Hematopoietic multipotent progenitor cell treated with erythropoietin and hydrocortisone succinate and interleukin-3 and kit ligand, for 17 days (in vitro differentiated cells): Measurements from ENCODE around the gene SOX6.

Source experiments
- DNase-seq: peaks from one replicate; pipeline ENCODE4 v3.0.0-alpha.2; 2015; ENCODE audit warnings: low spot score

SOX6 gene

DNA sequence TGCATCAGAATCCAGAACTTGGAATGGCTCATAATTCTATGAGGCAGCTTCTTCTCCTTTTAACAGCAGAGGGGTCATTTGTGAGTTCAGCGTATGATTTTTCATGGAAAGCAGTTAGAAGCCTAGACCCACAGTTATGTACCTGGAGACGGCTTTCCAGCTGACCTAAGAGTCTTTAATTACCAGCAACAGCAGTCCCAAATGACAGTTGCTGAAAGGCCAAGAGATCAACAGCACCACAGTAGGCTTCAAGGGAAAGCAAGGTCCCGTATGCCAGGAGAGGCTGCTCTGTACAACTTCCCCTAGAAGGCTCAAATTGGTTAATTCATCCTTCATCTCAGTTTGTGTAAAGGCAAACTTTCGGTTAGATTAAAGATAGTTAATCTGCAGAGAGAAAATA lies 363.0 kb downstream of the SOX6 start:
- no peak for DNase-seq

DNA sequence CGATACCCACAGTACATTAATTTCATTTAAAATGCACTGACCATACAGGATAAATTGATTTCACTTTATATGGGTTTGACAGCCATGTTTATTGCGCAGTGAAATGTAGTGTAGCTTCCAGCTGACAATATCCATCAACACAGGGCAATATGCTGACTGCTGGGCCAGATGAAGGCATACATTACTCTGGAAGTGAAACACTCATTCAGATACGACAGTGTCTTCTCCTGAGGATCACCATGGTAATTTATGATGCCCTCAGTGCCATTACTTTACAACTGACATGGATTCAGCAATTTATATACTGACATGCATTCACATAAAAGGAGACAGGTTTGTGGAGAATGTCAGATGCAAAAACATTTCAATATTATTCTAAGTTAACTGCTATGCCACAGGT lies 365.1 kb downstream of the SOX6 start:
- DNase-seq = no peak

DNA sequence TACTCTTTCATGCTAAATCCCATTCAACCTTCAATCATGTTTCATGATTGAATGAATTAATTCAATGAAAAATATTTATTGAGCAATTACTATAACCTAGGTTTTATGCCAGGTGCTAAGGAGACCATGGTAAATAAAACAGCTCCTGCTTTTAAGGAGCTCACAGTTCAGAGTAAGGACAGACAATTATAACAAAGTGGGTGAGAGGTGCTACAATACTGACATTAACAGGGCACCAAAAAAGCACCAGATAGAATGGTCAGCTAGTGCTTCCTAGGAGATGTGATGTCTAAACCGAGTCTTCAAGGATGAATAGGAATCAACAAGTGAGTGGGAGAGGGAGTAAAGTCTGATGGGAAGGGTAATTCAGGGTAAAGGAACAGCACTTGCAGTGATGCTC lies 366.7 kb downstream of the SOX6 start:
- DNase-seq = no peak

DNA sequence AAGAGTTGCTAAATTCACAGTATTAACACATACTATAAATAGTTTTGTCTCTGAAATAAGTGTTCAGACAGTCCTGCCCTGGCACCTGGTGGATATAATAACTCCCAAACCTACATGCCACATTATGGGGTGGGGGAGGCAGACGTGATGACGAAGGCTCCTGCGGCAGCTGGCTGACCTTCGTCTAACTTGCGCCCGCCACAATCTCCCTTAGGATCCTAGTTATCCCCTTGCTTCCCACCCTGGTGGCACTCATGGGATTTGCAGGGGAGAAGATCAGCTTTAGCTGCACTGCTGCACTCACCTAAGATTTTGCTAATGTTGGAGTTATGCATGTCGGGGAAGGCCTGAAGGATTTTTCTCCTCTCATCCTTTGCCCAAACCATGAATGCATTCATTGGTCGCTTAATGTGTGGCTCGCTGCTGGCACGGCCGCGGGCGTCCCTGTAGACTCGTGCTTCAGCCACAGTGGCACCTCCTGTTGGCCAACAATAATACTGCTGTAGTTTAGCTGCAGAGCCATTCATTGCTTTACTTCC lies 367.6 kb downstream of the SOX6 start:
- no peak for DNase-seq

DNA sequence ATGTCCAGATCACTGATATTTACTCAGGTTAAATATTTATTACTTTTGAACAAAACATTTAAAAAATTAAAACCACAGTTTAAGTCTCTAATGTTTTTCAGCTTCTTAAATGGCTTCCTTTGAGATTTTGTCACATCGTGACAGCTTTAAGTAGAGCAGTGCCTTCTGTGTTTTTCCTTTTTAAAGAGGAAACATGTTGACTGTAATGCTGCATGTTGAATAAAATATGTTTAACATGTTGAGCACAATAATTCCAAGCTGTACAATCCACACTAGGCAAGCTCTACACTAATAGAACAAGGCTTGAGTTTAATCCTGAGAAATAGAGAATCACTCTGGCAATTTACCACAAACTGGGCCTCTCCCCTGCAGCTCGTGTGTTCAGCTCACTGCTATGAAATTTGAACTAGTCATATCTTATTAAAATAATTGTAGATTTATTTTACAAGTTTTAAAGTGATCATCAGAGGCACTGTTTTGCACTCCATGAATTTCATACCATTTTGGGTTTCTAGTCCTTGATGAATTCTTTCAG lies 368.3 kb downstream of the SOX6 start:
- DNase-seq = no peak

DNA sequence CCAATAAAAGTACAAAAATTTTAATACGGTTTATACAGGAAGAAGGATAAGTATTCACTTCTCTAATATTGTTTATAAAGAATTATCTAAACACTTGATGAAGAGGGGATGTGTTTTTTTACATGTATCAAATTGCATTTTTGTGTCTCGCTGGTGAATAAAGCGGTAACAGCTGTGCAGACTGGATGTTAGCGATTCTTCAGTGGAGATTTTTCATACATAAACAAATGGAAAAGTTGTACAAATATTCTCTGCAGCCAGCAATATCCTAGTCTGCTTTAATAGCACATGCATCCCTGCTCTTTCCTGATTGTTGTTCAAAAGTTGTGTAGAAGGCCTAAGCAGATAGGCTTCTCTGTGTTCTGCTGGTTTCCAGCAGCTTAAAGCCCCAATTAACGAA lies 369.3 kb downstream of the SOX6 start:
- DNase-seq = no peak

DNA sequence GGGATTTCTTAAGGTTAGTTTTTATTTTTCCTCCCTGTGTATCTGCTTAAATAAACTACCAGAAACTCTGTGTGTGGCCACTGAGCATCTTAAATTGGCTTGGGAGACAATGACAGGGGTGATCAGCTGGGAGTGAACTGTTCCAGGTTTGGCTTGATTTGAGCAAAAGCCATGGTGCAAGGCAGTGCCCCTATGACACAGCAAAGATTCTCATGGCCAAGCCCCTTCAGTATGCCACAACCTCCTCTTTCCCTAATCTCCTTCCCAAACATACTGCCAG lies 370.5 kb downstream of the SOX6 start:
- no peak for DNase-seq

DNA sequence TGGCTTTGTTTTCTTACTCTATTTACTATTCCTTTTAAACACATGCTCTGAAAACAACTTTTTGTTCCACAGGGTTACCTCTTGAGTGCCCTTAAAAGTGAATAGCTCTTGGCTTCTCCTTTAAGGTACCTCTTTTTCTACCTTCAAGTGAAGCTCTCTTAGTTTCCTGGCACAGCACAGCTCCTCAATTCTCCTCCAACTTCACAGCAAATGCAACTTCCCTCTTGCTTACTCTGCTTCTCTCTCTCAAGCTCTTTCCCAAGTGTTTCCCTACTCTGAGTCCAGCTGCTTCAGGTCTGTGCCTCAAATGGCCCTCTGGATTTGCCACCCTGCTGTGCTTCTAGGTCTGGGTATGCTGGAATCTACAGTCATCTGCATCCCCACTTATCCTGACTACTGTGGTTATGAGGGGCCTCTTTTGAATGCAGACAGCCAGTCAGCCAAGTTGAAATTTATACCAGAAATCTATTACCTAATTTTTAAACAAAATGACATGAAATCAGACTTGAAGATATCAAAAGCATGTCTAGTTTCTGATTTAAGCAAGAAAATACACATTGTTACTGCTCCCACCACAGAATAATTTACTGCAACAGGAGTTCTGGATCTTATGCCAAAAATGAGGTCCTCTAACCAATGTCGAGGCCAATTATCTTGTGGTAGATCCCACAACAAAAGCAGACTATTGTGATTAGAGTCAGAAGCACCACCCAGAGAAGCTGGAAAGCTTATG lies 371.1 kb downstream of the SOX6 start:
- DNase-seq = no peak

DNA sequence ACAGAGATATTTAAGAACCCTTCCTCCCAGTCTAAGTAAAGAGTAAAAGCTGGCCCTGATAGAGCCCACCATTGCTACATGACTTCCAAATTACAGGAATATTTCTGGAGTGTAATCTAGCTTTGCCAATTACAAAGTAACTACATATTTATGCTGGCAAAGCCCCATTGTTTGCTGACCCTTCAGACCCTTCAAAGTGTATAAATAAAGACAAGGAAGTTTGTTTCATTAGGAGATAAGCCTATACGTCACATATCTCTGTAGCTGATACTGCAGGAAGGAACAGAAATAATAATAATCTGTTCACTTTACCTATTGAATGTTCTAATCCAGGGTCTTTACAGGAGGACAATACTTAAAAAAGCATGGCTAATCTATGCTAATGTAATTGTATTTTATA lies 375.1 kb downstream of the SOX6 start:
- DNase-seq = no peak

DNA sequence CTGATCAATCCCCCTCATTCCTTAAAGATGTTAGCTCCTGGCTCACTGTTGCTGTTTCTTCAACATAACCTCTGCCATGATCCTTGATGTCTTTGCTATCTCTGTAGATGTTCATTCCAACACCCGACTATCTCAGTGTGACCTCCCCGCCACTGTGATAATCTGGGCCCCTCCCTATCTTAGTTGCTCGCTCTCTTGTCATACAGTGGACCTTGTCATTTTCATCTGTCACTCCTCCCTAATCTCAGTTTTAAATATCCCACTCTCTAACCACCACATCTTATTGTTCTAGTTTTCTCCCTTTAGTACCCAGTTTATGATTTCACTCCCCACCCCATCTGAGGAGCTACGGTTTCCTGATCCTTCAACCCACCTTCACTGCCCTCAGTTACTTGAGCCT lies 379.2 kb downstream of the SOX6 start:
- DNase-seq = no peak

DNA sequence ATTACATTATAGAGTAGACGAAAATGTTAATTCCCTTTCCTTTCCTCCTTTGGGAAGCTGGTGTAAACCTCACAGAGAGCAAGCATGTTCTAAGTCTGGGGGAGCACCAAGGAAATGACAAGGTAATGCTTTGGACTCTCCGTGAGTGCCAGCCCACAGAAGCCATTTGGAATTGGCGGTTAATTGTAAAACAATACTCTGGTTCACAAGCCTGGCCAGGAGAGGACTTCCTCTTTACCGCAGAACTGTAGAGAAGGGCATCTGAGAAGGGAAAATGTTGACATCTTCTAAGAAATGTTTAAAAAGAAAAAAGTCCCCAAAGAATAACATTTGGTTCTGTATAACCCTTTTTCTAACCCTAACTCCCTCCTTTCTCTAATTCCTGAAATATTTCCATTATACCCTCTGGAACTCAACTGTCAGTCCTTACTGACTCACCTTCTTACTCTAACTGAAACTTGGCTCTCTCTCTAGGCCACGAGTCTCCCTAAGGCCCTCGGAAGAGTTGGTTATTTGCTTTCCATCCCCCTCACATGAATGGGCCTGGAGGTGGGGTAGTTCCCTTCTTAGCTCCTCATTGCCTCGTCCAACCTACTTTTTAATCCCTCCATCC lies 379.8 kb downstream of the SOX6 start:
- DNase-seq = no peak

DNA sequence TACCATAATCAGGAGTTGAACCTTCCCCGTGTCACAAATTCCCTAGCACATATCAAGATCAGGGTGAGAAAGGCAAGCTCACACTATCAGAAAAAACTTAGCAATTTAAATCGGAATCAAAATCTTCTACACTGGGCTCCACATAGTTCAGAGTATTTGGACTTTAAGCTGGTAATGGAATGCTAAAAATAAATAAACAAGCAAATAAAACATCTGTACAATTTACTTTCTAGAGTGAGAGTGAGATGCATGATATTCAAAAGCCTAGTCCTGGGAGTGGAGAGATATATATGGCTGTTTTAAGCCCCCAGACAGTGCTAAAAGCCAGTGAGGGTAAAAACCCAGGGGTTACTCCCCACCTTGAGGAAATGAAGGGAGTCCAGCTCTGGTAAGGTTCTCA lies 380.6 kb downstream of the SOX6 start:
- DNase-seq = no peak

DNA sequence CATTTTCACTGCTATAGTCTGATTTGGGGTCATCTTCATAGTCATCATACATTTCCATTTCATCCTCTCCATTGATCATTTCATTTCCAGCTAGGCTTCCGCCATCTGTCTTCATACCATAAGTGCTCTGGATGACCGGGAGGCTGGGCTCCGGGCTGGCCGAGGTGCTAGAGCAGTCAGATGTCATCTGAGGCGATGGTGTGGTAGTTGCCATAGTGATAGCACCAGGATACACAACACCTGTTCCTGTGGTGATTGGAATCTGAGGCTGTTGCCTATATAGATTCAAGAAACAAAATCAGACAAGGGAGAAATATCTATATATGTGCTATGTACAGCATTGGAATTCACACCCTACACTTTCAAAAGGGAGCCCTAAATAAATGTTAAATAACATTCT lies 383.5 kb downstream of the SOX6 start:
- DNase-seq = no peak

DNA sequence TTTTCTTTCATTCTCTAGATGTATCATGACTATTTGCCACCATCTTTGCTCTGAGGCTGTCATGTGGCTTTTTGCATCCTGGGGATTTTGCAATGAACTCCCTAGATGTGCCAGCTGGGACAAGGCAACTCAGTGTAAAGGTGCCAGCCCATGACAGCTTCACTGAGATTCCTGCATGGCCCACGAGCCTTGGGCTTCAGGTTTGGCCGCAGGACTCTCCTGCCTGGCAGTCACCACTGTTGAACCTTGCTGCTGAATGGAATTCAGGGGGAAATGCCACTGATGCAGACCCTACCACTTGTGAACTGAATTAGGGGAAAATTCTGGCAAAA lies 385.2 kb downstream of the SOX6 start:
- no peak for DNase-seq

DNA sequence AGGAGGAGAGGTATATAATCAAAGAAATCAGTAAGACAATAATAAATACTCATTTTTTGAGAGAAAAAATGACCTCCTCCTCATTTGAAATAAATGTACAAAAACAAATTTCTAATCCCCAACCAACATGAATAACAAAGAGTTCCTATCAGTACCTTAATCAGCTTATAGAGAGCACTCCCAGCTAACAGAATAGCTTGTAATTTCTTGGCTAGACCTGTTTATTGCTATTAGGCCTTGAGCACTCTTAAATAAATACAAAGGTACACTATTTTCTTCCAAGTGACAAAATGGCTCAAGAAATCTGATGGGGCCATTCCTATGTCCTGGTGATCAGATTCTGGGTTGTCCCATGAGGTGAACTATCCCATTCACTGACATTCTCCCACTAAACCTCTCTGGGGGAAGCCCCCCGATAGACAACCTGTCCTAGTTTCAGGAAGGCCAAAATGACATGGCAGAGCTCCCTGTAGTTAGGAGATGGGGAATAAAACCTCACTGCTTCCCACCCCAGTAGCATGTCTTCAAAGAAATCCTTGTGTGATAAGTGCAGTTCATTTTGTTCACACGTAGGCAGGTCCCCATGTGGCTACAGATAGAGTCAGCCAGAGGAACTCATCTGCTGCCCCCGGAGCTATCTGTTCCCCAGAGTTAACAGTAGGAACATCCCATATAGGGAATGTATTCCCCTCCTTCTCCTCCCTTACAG lies 385.7 kb downstream of the SOX6 start:
- no peak for DNase-seq

DNA sequence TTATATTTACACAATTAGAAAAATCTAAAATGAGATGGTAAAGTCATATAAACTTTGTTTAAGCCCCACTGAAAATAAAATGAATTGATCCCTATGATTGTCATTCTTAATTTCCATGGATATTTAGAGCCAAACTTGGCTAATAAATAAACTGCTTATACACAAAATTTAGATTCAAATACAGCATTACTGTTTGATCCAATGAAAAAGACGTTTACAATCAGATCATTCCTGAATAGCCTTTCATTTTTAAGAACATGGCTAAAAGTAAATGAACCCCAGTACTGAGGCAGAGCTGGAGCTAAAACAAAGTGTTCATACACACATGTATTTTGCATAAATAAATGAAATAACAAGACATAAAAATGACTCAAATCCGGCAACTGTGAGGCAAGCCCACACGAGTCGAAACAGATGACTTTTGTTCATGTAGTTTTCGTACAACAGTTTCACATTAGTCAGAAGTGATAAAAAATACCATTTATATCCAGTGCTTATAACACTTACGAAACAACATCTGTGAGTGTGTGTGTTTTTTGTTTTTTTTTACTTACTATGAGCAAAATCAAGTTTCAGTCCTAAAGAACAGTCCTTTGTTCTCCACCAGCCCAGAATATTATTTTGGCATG lies 386.5 kb downstream of the SOX6 start:
- DNase-seq = no peak

DNA sequence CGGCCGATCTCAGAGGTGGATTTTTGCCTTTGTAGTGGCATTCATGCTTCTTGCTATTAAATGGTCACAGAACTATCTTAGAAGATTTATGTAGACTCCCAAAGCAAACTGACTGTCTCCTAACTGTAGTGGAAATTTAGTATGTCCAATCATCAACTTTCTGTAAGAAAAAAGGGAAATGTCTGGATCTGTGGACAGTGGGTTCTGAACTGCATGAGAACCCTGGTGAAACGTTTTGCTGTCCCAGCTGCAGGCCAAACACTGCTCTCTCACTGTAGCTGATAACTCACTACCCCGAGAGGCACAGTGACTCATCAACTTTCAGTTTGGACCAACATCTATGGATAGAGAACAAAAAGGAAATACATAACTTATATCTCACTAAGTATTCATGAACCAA lies 387.1 kb downstream of the SOX6 start:
- peak; percentile 87 for DNase-seq

DNA sequence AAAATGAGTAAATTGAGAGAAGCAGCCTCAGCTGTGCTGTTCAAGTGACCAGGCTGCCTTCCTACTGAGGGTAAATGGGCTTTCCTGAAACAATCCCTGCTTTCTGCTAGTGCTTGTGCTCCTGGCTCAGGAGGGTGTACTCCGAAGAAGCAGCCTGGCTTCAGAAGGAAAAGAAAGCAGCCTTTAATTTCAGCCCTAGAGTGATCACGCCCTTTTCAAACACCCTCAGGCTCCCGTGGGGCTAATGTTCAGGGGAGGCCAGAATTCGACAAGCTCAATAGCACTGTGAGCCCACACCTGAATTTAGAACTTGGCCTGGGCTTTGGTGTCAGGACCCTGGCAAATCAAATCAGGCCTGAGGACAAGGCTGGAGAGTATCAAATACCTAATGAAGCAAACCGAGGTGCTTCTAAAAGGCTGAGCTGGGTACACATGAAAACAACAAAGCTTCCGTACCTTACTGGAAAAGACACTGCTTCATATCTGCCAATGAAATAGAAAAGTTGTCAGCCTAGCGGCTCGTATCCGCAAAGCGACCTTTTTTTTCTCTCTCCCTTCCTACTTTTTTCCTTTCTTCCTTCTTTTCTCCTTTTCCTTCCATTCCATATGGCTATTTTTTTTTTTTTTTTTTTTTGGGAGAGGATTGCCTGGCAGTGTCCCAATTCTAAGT lies 387.8 kb downstream of the SOX6 start:
- DNase-seq = peak; percentile 11

DNA sequence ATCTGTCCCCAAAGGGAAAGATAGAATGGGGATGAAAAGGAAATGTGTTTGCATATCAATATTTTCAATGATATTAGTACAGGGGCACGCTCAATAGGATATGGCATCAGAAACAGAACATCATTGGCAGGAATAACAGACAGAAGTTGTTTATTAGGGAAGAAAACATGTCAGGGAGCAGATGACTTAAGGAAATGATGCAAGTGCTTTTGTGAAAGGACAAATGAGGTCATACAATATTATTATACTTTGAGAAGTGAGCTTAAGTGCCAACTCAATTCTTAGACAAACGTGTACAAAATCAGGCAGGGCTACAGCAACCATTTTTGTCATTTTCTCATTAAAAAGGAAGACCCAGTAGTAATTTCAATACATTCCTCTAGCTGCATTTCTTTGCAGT lies 388.4 kb downstream of the SOX6 start:
- DNase-seq = no peak

DNA sequence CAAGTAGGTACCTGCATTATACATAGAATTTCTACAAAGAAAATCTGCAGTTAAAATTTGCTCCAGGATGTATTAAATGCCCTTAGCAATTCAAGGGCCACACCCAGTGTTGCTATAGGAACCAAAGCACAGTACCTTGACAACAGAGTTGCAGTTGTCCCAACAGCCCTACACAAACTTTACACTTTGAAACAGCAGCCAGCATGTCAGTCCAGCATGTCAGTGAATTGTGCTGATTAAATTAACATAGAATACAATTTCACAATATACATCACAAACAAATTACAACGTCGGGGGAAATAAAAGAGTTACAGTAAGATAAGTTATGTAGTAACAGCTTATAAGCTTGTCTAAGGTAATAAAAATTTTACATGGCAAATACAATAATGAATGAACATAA lies 389.2 kb downstream of the SOX6 start:
- DNase-seq = peak; percentile 46

DNA sequence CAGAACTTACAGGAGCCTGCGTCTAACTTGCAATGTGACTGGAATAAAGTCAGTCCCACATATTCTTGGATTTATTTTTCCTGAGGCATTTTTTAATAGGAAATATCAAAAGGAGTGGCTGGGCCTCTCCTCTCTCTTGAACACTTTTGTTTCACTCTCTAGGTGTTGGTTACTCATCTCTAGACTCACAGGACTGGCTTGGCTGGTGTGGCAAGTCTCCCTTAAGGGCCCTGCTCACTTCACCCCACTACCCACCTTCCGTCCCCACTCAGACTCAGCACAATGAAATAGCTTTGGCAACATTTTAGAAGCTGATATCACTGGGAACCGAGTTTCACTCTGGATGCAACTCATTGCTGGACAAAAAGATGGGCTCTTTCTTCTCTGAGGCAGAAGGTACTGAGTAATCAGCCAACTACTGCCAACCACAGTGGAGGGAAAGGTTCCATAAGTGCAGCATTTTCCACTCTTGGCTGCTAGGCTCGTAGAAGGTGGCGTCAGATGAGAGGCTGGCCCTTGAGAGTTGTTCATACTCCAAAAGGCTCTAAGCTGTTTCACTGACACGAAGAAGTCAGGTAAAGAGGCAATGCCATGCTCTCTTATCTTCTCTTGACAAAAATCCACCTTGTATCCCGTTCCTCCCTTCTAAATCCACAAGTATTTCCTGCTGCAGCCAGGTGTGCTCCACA lies 390.6 kb downstream of the SOX6 start:
- no peak for DNase-seq

DNA sequence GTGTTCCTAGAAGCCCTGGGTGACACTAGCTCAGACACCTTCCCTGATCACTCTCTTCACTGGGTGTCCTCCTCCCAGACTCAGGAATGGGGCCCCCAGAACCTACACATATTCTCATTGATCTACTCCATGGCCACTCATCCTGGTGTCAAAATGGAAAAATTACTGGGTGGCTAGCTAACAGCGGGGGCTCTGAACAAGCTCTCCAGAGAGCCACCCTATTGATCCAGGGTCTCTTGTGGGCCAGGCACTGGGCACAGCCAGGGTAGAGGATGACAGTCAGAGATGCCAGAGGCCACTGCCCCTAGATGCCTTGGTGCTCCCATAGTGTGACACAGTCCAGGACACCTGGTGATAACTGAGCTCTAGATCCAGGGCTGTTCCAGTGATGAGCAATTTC lies 393.1 kb downstream of the SOX6 start:
- DNase-seq = no peak
